Right lung (tissue), 5 donors: ENCODE data around the gene RALA. TPM values are rescaled to one million over a fixed set of nuclear protein-coding genes. Genes with fewer than 3 reads are reported as not detected.
"Not testable (repeated sequence)": the region's sequence is repeated elsewhere in the genome, so short reads cannot be mapped to it uniquely, and the experiment has no call there.

Experiments
- DNase-seq, 2 donors: peaks; one replicate each; pipeline ENCODE4 v3.0.0-alpha.2; 2013
- polyA plus RNA-seq, 5 donors: library from polyadenylated mRNA; unstranded; fragments of 120-200 nt; gene quantifications; one replicate each; pipeline versions ENCODE4 v1.2.1 to v1.2.3, GENCODE V29; 2013; ENCODE audit warnings: inconsistent platforms in 1 of 5, low replicate concordance in 1 of 5; ENCODE audit not compliant: insufficient read length in 5 of 5, insufficient read depth in 1 of 5

RALA gene
- polyA plus RNA-seq, 5 donors = 78.9 to 109 (median 88.7) TPM

DNA sequence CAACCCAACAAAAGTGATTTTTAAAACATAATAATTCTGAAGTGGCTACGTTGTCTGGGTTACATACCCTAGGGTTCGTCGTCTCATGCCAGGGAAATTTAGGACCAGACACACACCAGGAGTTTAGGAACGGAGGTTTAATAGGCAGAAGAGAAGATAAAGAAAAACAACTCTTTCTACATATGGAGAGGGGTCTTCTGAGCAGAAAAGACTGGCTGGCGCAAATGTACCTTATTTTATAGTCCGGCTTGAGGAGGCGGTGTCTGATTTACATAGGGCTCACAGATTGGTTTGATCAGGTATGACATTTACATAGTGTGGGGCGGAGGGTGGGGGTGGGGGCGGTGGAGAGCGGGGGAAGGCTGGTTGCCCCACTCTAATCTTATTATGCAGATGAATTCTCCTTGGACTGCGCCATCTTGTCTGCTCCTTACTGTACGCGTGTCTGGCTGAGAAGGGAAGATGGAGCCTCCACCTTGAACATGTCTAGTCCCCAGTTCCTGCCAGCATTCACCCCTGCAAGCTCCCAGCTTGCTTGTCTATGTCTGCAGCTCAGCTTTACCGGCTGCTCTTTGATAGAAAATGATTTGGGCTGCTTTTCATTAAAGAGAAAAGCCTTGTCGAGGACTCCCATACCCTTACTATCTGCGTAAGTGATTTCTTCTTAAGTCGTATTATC lies 98.7 kb downstream of the RALA start:
- DNase-seq = no peak

DNA sequence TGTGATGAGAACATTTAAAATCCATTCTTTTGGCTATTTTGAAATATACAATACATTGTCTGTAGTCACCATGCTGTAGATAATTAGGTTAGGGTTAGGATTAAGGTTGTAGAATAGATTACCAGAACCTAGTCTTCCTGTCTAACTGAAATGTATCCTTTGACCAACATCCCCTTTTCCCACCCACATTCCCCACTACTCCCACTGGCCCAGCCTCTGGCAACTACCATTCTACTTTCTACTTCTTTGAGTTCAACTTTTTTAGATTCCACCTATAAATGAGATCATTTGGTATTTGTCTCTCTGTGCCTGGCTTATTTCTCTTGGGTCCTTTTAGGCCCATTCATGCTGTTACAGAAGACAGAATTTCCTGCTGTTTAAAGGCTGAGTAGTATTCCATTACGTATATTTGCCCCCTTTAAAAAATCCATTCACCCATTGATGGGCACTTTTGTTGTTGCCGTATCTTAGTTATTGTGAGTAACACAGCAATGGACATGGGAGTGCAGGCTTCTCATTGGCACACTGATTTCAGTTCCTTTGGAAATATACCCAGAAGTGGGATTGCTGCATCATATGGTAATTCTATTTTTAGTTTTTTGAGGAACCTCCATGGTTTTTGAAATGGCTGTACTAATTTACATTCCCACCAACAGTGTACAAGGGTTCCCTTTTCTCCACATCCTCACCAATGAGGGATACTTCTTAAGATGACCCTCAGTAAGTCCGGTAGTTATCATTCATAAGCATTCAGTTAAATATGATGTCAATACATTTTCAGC lies 104.0 kb downstream of the RALA start:
- DNase-seq = no peak

DNA sequence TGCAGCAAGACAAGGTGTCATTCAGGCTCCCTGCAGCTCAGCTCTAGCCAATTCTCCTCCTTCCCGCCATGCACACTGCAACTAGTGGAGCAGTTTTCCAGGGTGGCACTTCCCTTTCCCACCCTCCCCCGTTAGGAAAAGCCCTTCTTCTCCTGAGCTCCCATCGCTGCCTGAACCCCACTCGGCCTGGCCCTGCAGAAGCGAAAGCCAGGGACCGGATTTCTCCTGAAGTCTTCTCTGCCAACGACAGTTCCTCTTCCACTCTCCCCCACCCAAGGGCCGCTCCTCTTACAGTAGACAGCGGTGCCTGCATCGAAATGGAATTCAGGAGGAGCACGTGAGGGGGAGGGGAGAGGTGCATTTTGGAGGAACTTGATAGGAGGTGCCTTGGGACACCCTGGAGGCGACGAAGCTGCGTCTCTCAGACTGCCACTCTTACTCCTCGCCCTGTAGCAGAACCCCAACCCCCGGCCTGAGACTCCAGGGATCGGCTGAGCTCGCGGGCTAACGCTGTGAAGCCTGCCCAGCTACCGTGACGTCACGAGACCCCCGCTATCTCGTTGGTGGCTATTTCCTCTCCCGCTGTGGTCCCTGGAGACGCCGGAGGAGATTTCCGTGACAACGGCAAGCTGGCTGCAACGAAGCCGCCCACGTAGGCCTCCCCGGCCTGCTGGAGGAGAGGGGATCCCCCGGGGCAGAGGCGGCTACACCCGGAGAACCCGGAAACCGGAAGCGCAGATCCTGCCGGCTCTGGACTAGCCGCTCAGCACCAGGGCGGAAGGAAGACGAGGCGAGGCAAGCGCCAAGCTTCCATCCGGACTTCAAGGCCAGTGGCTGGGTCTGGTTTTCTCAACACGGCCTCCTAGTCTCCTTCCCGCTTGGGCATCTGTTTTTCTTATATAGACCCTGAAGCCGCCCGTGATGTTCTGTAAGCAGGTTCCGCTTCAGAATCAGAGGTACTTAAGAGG lies 109.7 kb downstream of the RALA start:
- DNase-seq = peak; percentile 93 to 95

DNA sequence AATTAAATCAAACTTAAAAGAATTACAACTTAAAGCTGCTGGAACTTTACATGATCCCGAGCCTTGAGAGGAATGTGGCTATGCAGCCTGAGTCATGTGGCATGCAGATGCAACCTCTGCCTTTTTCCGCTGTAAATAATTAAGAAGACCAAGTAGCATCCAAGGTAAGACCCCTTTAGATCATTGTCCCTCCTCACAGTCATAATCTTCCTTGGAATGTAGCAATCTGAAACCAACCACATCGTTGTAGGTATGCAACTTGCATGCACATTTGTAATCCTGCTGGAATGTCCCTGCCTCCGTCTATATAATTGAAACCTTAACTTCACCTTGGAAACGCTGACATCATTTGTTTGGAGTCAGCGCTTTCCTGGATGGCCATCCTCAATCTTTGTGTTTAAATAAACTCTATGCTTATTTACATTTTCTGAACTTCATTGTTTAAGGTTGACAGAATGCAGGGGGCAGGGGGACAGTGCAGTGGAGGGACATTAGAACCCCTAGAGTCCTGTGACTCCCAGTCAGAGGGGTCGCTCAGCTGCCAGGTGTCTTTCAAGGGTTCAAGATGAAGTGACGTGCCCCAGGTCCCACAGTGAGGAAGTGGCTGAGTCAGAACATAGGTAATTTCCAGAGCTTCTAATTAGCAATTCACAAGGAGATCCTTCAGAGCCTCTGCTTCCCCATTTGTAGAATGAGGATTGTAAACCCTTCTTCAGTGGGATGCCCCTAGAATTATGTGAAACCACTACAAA lies 110.7 kb downstream of the RALA start:
- DNase-seq = no peak

DNA sequence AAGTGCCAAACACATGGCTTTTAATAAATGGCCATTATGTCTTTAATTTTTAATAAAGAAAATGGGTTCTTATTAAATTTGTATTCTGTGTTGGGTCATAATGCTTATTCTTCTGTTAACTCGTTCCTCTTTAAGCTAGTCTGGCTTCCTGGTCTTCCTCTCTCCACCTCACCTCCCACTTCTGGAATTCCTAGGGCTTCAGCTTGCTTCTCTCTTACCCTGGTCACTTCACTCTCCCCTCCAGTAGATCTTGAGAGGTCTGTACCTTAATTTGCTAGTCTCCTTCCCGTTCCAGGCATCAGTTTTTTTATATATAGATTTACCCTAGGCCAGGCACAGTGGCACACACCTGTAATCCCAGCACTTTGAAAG lies 111.2 kb downstream of the RALA start:
- no peak for DNase-seq

DNA sequence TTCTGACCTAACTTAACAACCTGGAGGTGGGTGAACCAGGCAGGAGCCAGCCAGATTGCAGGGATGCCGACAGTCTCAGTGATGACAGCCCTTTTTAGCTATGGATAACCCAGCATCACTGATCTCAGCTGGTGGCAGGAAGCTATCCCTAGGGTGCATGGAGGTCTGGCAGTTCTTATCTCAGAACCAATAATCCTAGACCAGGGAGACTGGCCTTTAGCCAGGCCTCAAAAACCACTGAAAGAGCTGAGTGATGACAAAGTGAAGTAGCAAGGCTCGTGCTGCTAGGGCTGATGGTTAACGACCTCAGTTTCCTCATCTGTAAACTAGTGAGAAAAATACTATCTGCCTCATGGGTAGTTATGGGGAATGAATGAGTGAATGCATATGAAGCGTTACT lies 112.5 kb downstream of the RALA start:
- no peak for DNase-seq

DNA sequence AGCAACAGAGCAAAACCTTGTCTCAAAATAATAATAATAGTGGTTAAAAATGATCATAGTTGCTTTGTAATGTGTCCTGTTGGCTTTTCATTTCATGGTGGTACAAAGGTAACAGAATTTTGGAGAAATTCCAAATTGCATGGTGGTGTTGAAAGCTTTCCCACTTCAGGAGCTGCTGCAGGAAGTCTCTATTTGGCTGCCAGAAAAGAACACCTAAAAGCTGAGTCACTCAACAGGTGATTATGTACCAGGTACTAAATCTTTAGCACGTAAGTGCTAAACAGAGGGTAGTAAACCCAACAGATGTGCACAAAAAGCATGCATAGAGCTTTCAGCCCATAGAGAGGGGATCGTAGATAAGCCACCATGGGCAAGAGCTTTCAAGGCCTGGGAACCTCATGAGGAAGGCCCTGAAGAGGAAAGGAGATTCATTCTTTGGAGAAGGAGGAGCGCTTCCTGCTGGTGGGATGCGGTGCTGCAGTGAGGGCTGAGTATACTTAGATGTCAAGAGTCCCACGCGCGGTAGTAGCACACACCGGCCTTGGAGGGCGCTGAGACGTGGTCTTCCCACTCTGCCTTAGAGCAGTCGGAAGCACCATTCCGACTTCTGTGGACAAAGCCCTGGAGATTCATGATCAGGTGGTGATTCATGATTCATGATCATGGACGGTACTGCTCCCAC lies 118.7 kb downstream of the RALA start:
- no peak for DNase-seq

DNA sequence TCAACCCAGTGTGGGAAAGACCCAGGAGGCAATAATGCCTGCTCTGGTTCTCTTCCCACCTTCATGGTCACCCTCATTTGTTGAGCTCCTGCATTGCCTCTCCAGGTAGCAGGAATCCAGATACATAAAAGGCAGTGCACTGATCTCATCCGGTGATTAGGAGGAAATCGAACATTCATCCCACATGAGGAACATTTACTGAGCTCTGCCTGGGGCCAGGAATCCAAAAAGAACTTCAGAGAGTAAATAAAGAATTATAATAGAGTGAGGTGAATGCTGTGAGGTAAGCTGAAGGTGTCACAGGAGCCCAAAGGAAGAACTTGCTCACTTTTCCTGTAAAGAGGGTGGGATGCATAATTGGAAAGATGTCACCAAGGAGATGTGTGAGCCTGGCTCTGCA lies 121.2 kb downstream of the RALA start:
- DNase-seq = no peak

DNA sequence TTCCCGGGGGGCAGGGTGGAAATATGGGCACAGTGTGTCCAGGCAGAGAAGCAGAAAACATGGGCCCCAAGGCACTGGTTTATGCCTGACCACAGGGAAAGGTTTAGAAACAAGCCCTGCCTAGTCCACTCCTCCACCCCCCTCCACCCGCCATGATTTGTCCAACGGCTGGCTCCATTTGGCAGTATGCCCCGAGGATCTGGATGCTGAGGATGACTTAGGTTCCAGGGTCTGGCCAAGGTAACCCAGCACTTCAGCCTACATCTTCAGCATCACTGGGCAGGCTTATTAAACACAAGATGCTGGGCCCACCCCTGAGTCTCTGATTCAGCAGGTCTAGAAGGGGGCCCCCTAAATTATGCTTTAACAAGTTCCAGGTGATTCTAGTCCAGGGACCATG lies 121.9 kb downstream of the RALA start:
- no peak for DNase-seq

DNA sequence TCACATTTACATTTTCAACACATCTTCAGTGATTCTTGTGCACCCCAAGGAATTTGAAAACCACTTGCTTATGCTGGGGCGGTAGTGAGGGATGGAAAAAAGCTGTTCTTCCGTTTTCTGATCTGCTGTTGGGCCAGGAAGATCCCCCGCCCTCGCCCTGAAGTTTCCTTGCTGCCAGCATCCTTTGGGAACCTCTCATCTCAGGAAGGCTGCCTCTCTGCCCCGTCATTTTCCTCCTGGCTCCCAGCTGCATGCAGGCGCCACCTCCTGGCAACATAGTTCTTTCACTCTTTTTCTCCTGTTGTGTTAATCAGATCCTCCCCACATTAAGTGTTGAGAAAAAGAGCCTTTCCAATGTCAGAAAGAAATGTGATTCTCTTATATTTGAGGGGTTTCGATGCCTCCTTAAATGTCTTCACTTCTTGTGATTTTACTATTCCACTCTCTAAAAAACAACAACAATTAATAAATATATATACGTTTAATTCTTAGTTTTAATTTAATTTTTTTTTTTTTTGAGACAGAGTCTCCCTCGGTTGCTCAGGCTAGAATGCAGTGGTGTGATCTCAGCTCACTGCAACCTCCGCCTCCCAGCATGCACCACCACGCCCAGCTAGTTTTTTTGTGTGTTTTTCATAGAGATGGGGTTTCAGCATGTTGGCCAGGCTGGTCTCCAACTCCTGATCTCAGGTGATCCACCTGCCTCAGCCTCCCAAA lies 122.9 kb downstream of the RALA start:
- peak; percentile 64 to 68 for DNase-seq

DNA sequence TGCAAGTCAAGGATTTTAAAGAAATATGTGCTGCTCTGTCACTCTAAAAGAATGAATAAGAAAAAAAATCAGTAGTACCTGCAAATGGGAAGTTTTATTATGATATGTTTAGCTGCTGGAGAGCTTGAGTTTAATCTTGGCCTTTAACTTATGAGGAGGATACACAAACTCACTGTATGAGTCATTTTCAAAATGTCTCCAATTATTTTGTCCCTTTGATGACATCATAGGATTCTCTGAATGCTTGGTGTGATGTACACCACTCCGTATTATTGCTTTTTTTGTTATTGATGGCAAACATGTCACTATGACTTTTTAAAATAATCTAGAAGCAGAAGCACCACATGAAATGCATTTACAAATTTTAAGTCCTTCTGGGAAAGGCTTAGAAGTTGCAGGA lies 125.8 kb downstream of the RALA start:
- DNase-seq = no peak

DNA sequence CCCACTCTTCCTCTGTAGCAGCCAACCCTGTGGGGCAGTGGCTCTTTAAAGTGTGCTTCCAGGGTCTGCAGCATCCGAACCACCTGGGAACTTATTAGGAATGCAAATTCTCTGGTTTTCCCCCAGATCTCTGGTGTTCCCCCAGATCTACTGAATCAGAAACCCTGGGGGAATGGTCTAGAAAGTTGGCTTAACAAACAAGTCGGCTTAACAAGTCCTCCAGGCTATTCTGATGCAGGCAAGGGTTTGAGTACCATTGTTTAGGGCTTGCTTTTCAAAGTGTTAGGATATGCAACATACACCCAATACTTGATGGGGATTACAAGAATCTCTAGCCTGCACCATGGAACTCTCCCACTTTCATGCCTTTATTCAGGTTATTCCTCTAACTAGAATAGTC lies 126.3 kb downstream of the RALA start:
- DNase-seq = no peak

DNA sequence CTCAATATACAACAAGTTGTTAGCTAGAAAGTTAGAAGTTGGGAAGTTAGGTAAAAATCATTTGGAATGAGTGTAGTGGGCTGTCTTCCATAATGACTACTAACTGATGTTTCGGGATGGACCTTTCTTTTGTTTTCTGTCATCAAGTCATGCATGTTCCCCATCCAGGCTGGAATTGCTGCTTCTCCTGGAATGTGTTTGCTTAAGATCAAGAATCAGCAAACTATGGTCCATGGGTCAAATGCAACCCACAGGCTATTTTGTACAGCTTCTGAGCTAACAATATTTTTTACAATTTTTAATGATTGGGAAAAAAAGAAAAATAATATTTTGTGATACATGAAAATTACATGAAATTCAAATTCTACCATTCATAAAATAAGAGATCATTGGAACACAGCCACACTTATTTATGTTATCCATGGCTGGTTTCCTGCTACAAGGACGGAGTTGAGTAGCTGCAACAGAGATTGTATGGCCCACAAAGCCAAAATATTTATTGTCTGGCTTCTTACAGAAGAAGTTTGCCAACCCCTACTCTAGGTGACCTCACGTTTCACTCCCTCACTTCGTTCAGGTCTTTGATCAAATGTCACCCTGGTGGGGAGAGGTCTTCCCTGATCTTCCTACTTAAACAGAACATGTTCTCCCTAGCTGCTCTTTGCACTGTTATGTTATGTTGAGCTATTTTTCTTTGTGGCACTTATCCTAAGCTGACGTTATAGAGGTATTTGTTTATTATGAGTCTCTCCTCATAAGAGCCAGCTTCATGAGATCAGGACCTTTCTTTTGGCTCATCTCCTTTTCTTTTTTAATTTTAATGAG lies 127.1 kb downstream of the RALA start:
- no peak for DNase-seq

DNA sequence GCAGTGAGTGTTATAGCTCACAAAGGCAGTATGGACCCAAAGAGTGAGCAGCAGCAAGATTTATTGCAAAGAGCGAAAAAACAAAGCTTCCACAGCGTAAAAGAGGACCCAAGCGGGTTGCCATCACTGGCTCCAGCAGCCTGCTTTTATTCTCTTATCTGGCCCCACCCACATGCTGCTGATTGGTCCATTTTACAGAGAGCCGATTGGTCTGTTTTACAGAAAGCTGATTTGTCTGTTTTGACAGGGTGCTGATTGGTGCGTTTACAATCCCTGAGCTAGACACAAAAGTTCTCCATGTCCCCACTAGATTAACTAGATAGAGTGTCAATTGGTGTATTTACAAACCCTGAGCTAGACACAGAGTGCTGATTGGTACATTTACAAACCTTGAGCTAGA lies 129.9 kb downstream of the RALA start:
- not testable (repeated sequence) for DNase-seq

DNA sequence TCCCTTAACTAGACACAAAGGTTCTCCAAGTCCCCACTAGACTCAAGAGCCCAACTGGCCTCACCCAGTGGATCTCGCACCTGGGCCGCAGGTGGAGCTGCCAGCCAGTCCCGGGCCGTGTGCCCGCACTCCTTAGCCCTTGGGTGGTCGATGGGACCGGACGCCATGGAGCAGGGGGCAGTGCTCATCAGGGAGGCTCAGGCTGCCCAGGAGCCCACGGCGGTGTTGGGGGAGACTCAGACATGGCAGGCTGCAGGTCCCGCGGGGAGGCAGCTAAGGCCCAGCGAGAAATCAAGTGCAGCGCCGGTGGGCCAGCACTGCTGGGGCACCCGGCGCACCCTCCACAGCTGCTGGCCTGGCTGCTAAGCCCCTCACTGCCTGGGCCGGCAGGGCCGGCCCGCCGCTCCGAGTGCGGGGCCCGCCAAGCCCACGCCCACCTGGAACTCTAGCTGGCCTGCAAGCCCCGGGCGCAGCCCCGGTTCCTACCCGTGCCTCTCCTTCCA lies 130.5 kb downstream of the RALA start:
- no peak for DNase-seq

DNA sequence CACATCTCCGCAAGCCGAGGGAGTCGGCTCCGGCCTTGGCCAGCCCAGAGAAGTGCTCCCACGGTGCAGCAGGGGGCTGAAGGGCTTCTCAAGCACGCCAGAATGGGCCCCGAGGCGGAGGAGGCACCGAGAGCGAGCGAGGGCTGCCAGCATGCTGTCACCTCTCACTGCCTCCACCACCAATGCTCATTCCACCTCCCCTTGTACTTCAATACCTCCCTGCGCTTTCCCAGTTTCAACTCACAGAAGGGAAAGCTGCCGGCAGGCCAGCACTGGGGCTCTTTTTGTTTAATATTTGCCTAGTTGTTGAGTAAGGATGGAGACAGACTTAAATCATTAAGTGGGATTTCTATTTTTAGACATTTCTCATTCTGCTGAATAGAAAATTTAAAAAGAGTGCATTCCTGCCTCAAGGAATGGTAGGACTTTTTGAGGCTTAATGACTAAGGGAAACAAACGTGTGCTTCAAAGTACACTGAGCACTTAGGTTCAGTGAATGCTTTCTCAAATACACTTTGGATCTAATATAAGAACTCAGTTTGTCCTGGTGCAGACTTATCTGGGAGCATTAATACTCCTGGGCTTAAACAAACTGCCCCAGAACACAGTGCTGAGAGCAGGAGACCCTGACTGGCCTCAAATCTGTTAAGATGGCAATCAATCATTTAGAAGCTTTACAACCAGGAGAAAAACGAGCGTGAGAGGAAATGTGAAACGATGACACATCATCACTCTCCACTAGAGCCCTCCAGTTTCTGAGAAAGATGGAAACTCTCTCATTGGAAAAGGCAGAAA lies 131.2 kb downstream of the RALA start:
- peak in 1 of 2 donors; percentile 45 for DNase-seq

DNA sequence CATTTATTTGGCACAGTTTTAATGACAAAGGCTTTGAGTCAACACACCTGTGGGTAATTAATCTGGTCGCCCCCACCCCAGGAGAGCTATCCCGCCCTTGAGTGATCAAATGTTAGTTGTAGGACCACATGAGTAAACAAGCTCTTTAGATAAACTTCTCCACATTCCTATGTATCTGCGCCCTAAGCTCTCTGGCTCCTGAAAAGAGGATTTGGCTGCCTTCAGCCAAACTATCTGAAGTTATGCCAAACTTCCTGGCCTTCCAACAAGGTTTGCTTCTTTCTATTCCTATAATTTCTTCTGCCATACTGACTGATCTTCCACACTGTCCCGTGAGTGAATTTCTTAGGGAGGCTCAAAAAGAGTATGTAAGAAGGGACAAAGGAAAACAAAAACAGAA lies 134.2 kb downstream of the RALA start:
- no peak for DNase-seq
